ENCODE results near the gene TELO2. TPM values are rescaled to one million over a fixed set of nuclear protein-coding genes. Genes with fewer than 3 reads are reported as not detected.
A peak's percentile ranks its signal among the peaks of the same experiment; 100 is the strongest.

TELO2 gene
- total and polyA plus RNA-seq, 4 donors: 12.9 to 19.3 (median 16.2) TPM

DNA sequence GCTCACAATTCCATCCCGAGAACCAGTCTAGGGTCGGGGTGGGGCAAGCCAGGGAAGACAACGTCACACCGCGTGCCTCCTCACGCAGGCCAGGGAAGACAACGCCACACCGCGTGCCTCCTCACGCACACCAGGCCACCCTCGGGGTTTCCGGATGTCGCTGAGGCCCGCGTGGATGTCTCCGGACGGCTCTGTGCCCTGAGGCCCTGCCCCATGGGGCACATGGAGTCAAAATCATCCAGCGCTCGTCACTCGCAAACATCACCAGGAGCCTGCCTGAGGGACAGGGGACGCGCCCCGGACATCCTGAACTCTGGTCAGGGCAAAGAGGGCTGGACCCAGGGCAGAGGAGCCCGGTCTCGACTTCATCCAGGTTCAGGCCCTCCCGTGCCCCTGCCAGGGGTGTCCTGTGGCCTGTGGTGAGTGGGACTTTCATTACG is 44.0 kb downstream of the TELO2 start:
- 85% methylated on average over 27 of the region's 27 CpGs for WGBS
- Histone ChIP-seq H3K9ac (ENCODE audit: low read depth in 1 of 2, low read length in 2 of 2) (no peak overlapping the region), H3K27ac (ENCODE audit: low read depth in 1 of 2, low read length in 2 of 2) (peak overlapping the region in 1 of 2 donors; percentile 38), H3K4me3 (ENCODE audit: low read depth in 1 of 3, low read length in 3 of 3) (peak overlapping the region in 1 of 3 donors; percentile 6), H3K36me3 (ENCODE audit: control insufficient read depth in 4 of 4, insufficient read depth in 3 of 4, low read depth in 1 of 4, low read length in 3 of 4) (no peaks in the 10 kb centered on the region), H3K9me3 (ENCODE audit: control insufficient read depth in 4 of 4, low read length in 3 of 4) (no peaks in the 10 kb centered on the region), H3K4me1 (ENCODE audit: control insufficient read depth in 4 of 4, insufficient read depth in 4 of 4, low read length in 3 of 4) (peaks cover 0 to 26% (median 3%) of the 10 kb centered on the region in 4 donors), H3K27me3 (ENCODE audit: control insufficient read depth in 4 of 4, insufficient read depth in 4 of 4, low read length in 3 of 4) (no peaks in the 10 kb centered on the region)
- DNase-seq (ENCODE audit: low spot score): no peak
- TF ChIP-seq RXRA (IDR thresholded peaks at IDR 0.05): no peak
- TF ChIP-seq NR2F2 (IDR thresholded peaks at IDR 0.05): peak; percentile 12
- no peak for TF ChIP-seq MAX (IDR thresholded peaks at IDR 0.05)

- Histone ChIP-seq H3K36me3 (ENCODE audit: control insufficient read depth in 4 of 4, insufficient read depth in 3 of 4, low read depth in 1 of 4, low read length in 3 of 4) (no peaks in the 10 kb centered on the region), H3K4me1 (ENCODE audit: control insufficient read depth in 4 of 4, insufficient read depth in 4 of 4, low read length in 3 of 4) (peaks cover 0 to 26% (median 3%) of the 10 kb centered on the region in 4 donors), H3K4me3 (ENCODE audit: low read depth in 1 of 3, low read length in 3 of 3) (no peak overlapping the region), H3K27ac (ENCODE audit: low read depth in 1 of 2, low read length in 2 of 2) (no peak overlapping the region), H3K27me3 (ENCODE audit: control insufficient read depth in 4 of 4, insufficient read depth in 4 of 4, low read length in 3 of 4) (no peaks in the 10 kb centered on the region), H3K9me3 (ENCODE audit: control insufficient read depth in 4 of 4, low read length in 3 of 4) (no peaks in the 10 kb centered on the region), H3K9ac (ENCODE audit: low read depth in 1 of 2, low read length in 2 of 2) (no peak overlapping the region)
- no peak for TF ChIP-seq SP1 (IDR thresholded peaks at IDR 0.05)
- no peak for TF ChIP-seq ATF3 (IDR thresholded peaks at IDR 0.05)
- TF ChIP-seq NR2F2 (IDR thresholded peaks at IDR 0.05): no peak
- no peak for TF ChIP-seq REST (IDR thresholded peaks at IDR 0.05)
- TF ChIP-seq, protein P1, sequence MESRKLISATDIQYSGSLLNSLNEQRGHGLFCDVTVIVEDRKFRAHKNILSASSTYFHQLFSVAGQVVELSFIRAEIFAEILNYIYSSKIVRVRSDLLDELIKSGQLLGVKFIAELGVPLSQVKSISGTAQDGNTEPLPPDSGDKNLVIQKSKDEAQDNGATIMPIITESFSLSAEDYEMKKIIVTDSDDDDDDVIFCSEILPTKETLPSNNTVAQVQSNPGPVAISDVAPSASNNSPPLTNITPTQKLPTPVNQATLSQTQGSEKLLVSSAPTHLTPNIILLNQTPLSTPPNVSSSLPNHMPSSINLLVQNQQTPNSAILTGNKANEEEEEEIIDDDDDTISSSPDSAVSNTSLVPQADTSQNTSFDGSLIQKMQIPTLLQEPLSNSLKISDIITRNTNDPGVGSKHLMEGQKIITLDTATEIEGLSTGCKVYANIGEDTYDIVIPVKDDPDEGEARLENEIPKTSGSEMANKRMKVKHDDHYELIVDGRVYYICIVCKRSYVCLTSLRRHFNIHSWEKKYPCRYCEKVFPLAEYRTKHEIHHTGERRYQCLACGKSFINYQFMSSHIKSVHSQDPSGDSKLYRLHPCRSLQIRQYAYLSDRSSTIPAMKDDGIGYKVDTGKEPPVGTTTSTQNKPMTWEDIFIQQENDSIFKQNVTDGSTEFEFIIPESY (IDR thresholded peaks at IDR 0.05): no peak
- 78% methylated on average over 26 of the region's 26 CpGs for WGBS
- DNase-seq (ENCODE audit: low spot score): no peak
These were observed 44.7 kb downstream of the TELO2 start for GRCh38 chr16:1537763-1538289.

GRCh38 chr16:1538804-1539520 is 45.8 kb downstream of the TELO2 start:
- H3K9me3 ChIP-seq (ENCODE audit: control insufficient read depth in 4 of 4, low read length in 3 of 4): no peaks in the 10 kb centered on the region
- no peaks in the 10 kb centered on the region for H3K27me3 ChIP-seq (ENCODE audit: control insufficient read depth in 4 of 4, insufficient read depth in 4 of 4, low read length in 3 of 4)
- DNase-seq (ENCODE audit: low spot score): no peak
- no peaks in the 10 kb centered on the region for H3K36me3 ChIP-seq (ENCODE audit: control insufficient read depth in 4 of 4, insufficient read depth in 3 of 4, low read depth in 1 of 4, low read length in 3 of 4)
- H3K27ac ChIP-seq (ENCODE audit: low read depth in 1 of 2, low read length in 2 of 2): no peak overlapping the region
- WGBS: 84% methylated on average over 22 of the region's 22 CpGs
- H3K9ac ChIP-seq (ENCODE audit: low read depth in 1 of 2, low read length in 2 of 2): no peak overlapping the region
- H3K4me3 ChIP-seq (ENCODE audit: low read depth in 1 of 3, low read length in 3 of 3): no peak overlapping the region
- peaks cover 0 to 26% (median 3%) of the 10 kb centered on the region in 4 donors for H3K4me1 ChIP-seq (ENCODE audit: control insufficient read depth in 4 of 4, insufficient read depth in 4 of 4, low read length in 3 of 4)
- TF ChIP-seq CTCF (IDR thresholded peaks at IDR 0.05; ENCODE audit: low read depth, low read length, missing input control): no peak
- TF ChIP-seq RXRA (IDR thresholded peaks at IDR 0.05): no peak
- no peak for TF ChIP-seq GABPA (IDR thresholded peaks at IDR 0.05 in 1 of 2, conservative IDR thresholded peaks at IDR 0.05 in 1 of 2)
- TF ChIP-seq, protein P1 (IDR thresholded peaks at IDR 0.05): no peak
- no peak for TF ChIP-seq REST (IDR thresholded peaks at IDR 0.05)
- TF ChIP-seq YY1 (IDR thresholded peaks at IDR 0.05): no peak
